Measurements from ENCODE around the gene RRAGD.

RRAGD gene

DNA sequence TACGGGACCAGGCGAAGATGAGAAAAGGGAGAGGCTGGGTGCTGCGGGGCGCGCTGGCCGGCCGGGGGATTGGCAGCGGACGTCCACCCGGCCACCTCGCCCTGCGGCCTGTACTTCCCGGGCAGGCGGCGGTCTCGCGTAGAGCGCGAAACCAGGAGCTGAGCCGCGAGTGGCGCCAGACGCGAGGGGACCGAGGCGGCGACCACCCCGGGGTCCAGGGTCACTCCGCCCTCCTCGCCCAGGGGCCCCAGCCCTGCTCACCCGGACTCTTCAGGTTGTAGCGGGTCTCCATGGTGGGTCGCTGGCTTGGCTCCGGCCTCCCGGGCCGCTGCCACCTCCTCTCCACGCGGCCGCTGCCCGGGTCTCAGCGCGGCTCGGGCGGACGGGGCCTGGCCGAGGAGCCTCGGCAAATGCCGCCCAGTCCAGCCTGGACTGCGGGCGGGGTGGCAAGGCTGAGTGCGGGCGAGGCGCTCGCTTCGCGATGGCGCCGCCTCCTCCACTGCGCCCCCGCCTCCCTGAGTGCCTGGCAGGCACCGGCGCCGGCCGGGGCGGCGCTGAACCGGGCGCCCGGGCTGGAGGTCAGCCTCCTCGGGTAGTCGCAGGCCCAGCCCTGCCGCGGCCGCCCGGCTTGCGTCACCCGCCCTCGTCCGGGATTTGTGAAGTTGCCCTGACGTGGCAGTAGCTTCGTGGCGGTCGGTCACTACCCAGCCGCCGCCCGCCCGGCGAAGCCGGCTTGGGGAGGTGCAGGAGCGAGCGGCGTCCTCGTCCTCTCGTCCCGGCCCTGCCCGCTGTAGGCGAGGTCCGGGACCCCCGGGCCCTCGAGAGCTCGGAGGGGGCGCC is 59.6 kb downstream of the RRAGD start, which contains the start of gene UBE2J1:
TSS of gene UBE2J1 (minus strand) at position 445 of the 840 bp plus-strand sequence. CDS start at position 292, 153 bp downstream.
- H3K4me1 ChIP-seq (ENCODE audit: insufficient read depth, insufficient read length) = peaks cover 4% of the 10 kb centered on the region
- TF ChIP-seq YY1 (IDR thresholded peaks at IDR 0.05; ENCODE audit: insufficient read depth, insufficient read length) = no peak
- no peak for TF ChIP-seq ZNF274 (IDR thresholded peaks at IDR 0.05; ENCODE audit: low read depth, low read length)
- no peak for TF ChIP-seq SUZ12 (IDR thresholded peaks at IDR 0.05; ENCODE audit: extremely low read depth, insufficient read depth, insufficient read length)
- no peaks in the 10 kb centered on the region for H3K9me3 ChIP-seq (ENCODE audit: insufficient read depth, low read length)
- H3K4me3 ChIP-seq (ENCODE audit: insufficient read length, low read depth) = peak within 1 kb of the TSS; percentile 53
- H3K9ac ChIP-seq (ENCODE audit: insufficient read length, low read depth) = peak within 1 kb of the TSS; percentile 70
- no peak for DNase-seq (ENCODE audit: low read depth, low spot score)
- H3K27me3 ChIP-seq (ENCODE audit: insufficient read depth, insufficient read length) = no peaks in the 10 kb centered on the region
- peaks cover 5% of the 10 kb centered on the region for H3K36me3 ChIP-seq (ENCODE audit: insufficient read depth, insufficient read length, low read length)

GRCh38 chr6:89351671-89352277 is 60.3 kb downstream of the RRAGD start:
- Histone ChIP-seq H3K36me3 (ENCODE audit: insufficient read depth, insufficient read length, low read length) (peaks cover 5% of the 10 kb centered on the region), H3K4me3 (ENCODE audit: insufficient read length, low read depth) (peak overlapping the region; percentile 53), H3K27me3 (ENCODE audit: insufficient read depth, insufficient read length) (no peaks in the 10 kb centered on the region), H3K4me1 (ENCODE audit: insufficient read depth, insufficient read length) (peaks cover 4% of the 10 kb centered on the region), H3K9ac (ENCODE audit: insufficient read length, low read depth) (peak overlapping the region; percentile 70), H3K9me3 (ENCODE audit: insufficient read depth, low read length) (no peaks in the 10 kb centered on the region)
- DNase-seq (ENCODE audit: low read depth, low spot score) = no peak
- no peak for TF ChIP-seq YY1 (IDR thresholded peaks at IDR 0.05; ENCODE audit: insufficient read depth, insufficient read length)
- TF ChIP-seq SUZ12 (IDR thresholded peaks at IDR 0.05; ENCODE audit: extremely low read depth, insufficient read depth, insufficient read length) = no peak
- no peak for TF ChIP-seq ZNF274 (IDR thresholded peaks at IDR 0.05; ENCODE audit: low read depth, low read length)

- no peak overlapping the region for H3K9ac ChIP-seq (ENCODE audit: insufficient read length, low read depth)
- peaks cover 5% of the 10 kb centered on the region for H3K36me3 ChIP-seq (ENCODE audit: insufficient read depth, insufficient read length, low read length)
- no peak for TF ChIP-seq ZNF274 (IDR thresholded peaks at IDR 0.05; ENCODE audit: low read depth, low read length)
- TF ChIP-seq SUZ12 (IDR thresholded peaks at IDR 0.05; ENCODE audit: extremely low read depth, insufficient read depth, insufficient read length) = no peak
- TF ChIP-seq YY1 (IDR thresholded peaks at IDR 0.05; ENCODE audit: insufficient read depth, insufficient read length) = no peak
- no peaks in the 10 kb centered on the region for H3K9me3 ChIP-seq (ENCODE audit: insufficient read depth, low read length)
- no peak for DNase-seq (ENCODE audit: low read depth, low spot score)
- peaks cover 4% of the 10 kb centered on the region for H3K4me1 ChIP-seq (ENCODE audit: insufficient read depth, insufficient read length)
- no peaks in the 10 kb centered on the region for H3K27me3 ChIP-seq (ENCODE audit: insufficient read depth, insufficient read length)
- no peak overlapping the region for H3K4me3 ChIP-seq (ENCODE audit: insufficient read length, low read depth)
Measured at GRCh38 chr6:89350281-89350966, 61.6 kb downstream of the RRAGD start.

GRCh38 chr6:89348372-89348771 is 63.7 kb downstream of the RRAGD start:
- no peak overlapping the region for H3K4me3 ChIP-seq (ENCODE audit: insufficient read length, low read depth)
- DNase-seq (ENCODE audit: low read depth, low spot score) = no peak
- H3K4me1 ChIP-seq (ENCODE audit: insufficient read depth, insufficient read length) = peaks cover 4% of the 10 kb centered on the region

DNA sequence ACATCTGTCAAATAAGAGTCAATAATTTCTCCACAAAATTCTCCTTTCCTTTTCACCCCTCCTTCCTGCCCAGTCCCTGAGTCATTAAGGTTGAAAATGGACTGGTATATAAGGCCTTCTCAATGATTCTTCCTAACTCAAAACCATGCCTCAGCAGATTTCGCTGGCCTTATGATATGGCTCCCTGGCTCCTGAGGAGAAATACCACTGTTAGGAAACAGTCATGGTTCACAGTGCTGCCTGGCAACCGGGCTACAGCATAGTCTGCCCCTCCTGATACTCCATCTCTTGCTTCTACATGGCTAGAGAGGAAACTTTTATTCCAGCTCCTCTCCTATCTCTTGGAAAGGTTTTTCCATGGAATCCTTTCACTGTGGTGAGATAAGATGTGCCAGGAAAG is 64.2 kb downstream of the RRAGD start:
- Histone ChIP-seq H3K36me3 (ENCODE audit: insufficient read depth, insufficient read length, low read length) (peaks cover 6% of the 10 kb centered on the region), H3K4me1 (ENCODE audit: insufficient read depth, insufficient read length) (peaks cover 4% of the 10 kb centered on the region), H3K9ac (ENCODE audit: insufficient read length, low read depth) (no peak overlapping the region), H3K9me3 (ENCODE audit: insufficient read depth, low read length) (no peaks in the 10 kb centered on the region), H3K4me3 (ENCODE audit: insufficient read length, low read depth) (no peak overlapping the region), H3K27me3 (ENCODE audit: insufficient read depth, insufficient read length) (no peaks in the 10 kb centered on the region)
- TF ChIP-seq SUZ12 (IDR thresholded peaks at IDR 0.05; ENCODE audit: extremely low read depth, insufficient read depth, insufficient read length) = no peak
- no peak for TF ChIP-seq YY1 (IDR thresholded peaks at IDR 0.05; ENCODE audit: insufficient read depth, insufficient read length)
- TF ChIP-seq ZNF274 (IDR thresholded peaks at IDR 0.05; ENCODE audit: low read depth, low read length) = no peak
- DNase-seq (ENCODE audit: low read depth, low spot score) = no peak

More at GRCh38 chr6:89348372-89348771, 63.7 kb downstream of the RRAGD start:
- Histone ChIP-seq H3K9me3 (ENCODE audit: insufficient read depth, low read length) (no peaks in the 10 kb centered on the region), H3K9ac (ENCODE audit: insufficient read length, low read depth) (no peak overlapping the region), H3K36me3 (ENCODE audit: insufficient read depth, insufficient read length, low read length) (peaks cover 5% of the 10 kb centered on the region), H3K27me3 (ENCODE audit: insufficient read depth, insufficient read length) (no peaks in the 10 kb centered on the region)
- no peak for TF ChIP-seq ZNF274 (IDR thresholded peaks at IDR 0.05; ENCODE audit: low read depth, low read length)
- TF ChIP-seq YY1 (IDR thresholded peaks at IDR 0.05; ENCODE audit: insufficient read depth, insufficient read length) = no peak
- no peak for TF ChIP-seq SUZ12 (IDR thresholded peaks at IDR 0.05; ENCODE audit: extremely low read depth, insufficient read depth, insufficient read length)

GRCh38 chr6:89346433-89346832 is 65.6 kb downstream of the RRAGD start:
- peaks cover 19% of the 10 kb centered on the region for H3K36me3 ChIP-seq (ENCODE audit: insufficient read depth, insufficient read length, low read length)
- DNase-seq (ENCODE audit: low read depth, low spot score) = no peak
- H3K9me3 ChIP-seq (ENCODE audit: insufficient read depth, low read length) = no peaks in the 10 kb centered on the region
- no peak overlapping the region for H3K4me3 ChIP-seq (ENCODE audit: insufficient read length, low read depth)
- TF ChIP-seq SUZ12 (IDR thresholded peaks at IDR 0.05; ENCODE audit: extremely low read depth, insufficient read depth, insufficient read length) (no peak), YY1 (IDR thresholded peaks at IDR 0.05; ENCODE audit: insufficient read depth, insufficient read length) (no peak), ZNF274 (IDR thresholded peaks at IDR 0.05; ENCODE audit: low read depth, low read length) (no peak)
- H3K27me3 ChIP-seq (ENCODE audit: insufficient read depth, insufficient read length) = no peaks in the 10 kb centered on the region
- peaks cover 4% of the 10 kb centered on the region for H3K4me1 ChIP-seq (ENCODE audit: insufficient read depth, insufficient read length)
- H3K9ac ChIP-seq (ENCODE audit: insufficient read length, low read depth) = no peak overlapping the region

Data from NT2/D1 (cell line).